Heart right ventricle (tissue), 16 donors: ENCODE measurements around the gene POLE2. TPM values are rescaled to one million over a fixed set of nuclear protein-coding genes. Genes with fewer than 3 reads are reported as not detected.

Experiments
- ATAC-seq, 8 donors: fragments of 200-7000 bp; cut with Tn5 transposase; one replicate each; pipeline ENCODE4 v1.9.1; 2020; ENCODE audit warnings: mild to moderate bottlenecking in 8 of 8, moderate library complexity in 8 of 8, moderate number of reproducible peaks in 1 of 8
- DNase-seq, 2 donors: peaks; one replicate each; pipeline ENCODE4 v3.0.0-alpha.2; 2020
- H3K27ac ChIP-seq, 10 donors: fragments of 200-600 bp; sonication (generic) in 2 of 10; one replicate each; pipeline versions ENCODE4 v1.5.0 to v1.8.0; 2020 to 2022; ENCODE audit warnings: mild to moderate bottlenecking in 3 of 10
- H3K27me3 ChIP-seq, 7 donors: fragments of 200-600 bp; one replicate each; pipeline ENCODE4 v1.8.0; 2021 to 2022; ENCODE audit warnings: mild to moderate bottlenecking in 2 of 7
- H3K36me3 ChIP-seq, 9 donors: fragments of 200-600 bp; sonication (generic) in 1 of 9; one replicate each; pipeline versions ENCODE4 v1.5.0 to v1.8.0; 2020 to 2022; ENCODE audit warnings: mild to moderate bottlenecking in 2 of 9
- H3K4me1 ChIP-seq, 9 donors: fragments of 200-600 bp; sonication (generic) in 1 of 9; one replicate each; pipeline versions ENCODE4 v1.5.0 to v1.8.0; 2020 to 2022; ENCODE audit warnings: mild to moderate bottlenecking in 4 of 9
- H3K4me3 ChIP-seq, 10 donors: fragments of 200-600 bp; sonication (generic) in 2 of 10; one replicate each; pipeline versions ENCODE4 v1.5.0 to v1.8.0; 2020 to 2022; ENCODE audit warnings: mild to moderate bottlenecking in 7 of 10, moderate library complexity in 2 of 10
- H3K9me3 ChIP-seq, 11 donors: fragments of 200-600 bp in 10 of 11; sonication (generic) in 2 of 11; one replicate each; pipeline versions ENCODE4 v1.5.0 to v1.8.0; 2013 to 2022; ENCODE audit warnings: mild to moderate bottlenecking in 2 of 11, control low read depth in 1 of 11, moderate library complexity in 1 of 11
- CTCF ChIP-seq, 9 donors: fragments of 200-600 bp; sonication (generic) in 2 of 9; IDR thresholded peaks; one replicate each; pipeline versions ENCODE4 v1.5.0 to v1.8.0; 2021 to 2022; ENCODE audit warnings: antibody characterized with exemption in 9 of 9, mild to moderate bottlenecking in 5 of 9, moderate library complexity in 1 of 9
- WGBS, 2 donors: extraction: QIAGEN DNeasy Blood & Tissue Kit; methylation state at CpG; one replicate each; pipeline ENCODE4 v1.1.7; 2013; ENCODE audit warnings: inconsistent platforms in 1 of 2; 5-methylcytosine and 5-hydroxymethylcytosine counted together
- intact Hi-C, 10 donors: fragments of 100-400 bp; cut with DNase I; formaldehyde crosslinking; loops; one replicate each; pipeline versions ENCODE4 v1.11.1 to v1.14.2; 2022
- polyA plus RNA-seq, 2 donors: library from polyadenylated mRNA; stranded (reverse); fragments of 200-250 nt; gene quantifications; one replicate each; pipeline ENCODE4 v1.2.3, GENCODE V29; 2013
- total RNA-seq, 10 donors: library from RNA; stranded (reverse); fragmentation: NEBNext Ultra II Directional in 3 of 10; extraction: Animal tissue kit (Norgen Biotek cat#: 25700) in 3 of 10; gene quantifications; one replicate each; pipeline versions ENCODE4 v1.2.1 to v1.2.4, GENCODE V29; 2021 to 2023
- donor health status: Arrhythmogenic right ventricular cardiomyopathy.
- donor health status: ischemic (EF 13 %, LVEDD 7.1; RV severe dilation, severe dysfunction).
- donor health status: healthy with polysubstance abuse.
- donor health status: DM: no; HTN: yes; CAD: no.
- donor health status: DM: no; HTN: no; CAD: no.
- donor health status: ischemic (EF 25% LVEDD 6.9; RV normal size, moderate dysfunction).
- donor health status: ischemic (EF 25% LVEDD 5.7; RV mildly dilated, moderate dysfunction).
- donor health status: healthy.
- donor health status: DM: yes; HTN: yes; CAD: no.
- donor health status: Ischemic cardiomyopathy.
- donor health status: ischemic (EF 35%, LVEDD 5.7; RV mildly dilated, moderate dysfunction).
- donor health status: nonischemic (EF 11% LVEDD 7.7; RV severe dilation, severe dysfunction).
- donor health status: DM: yes; HTN: yes; CAD: no.
- donor health status: PGD.
- donor health status: ischemic (EF 29% LVEDD 5.4; RV normal size, mild dysfunction).
- donor health status: nonischemic (EF 23%, LVEDD 6.1; RV moderate dilation, normal function).

Gene POLE2
- total and polyA plus RNA-seq, 12 donors = 0.25 to 2.0 (median 0.77) TPM

GRCh38 chr14:49607583-49607982 is 80.4 kb downstream of the POLE2 start:
- Histone ChIP-seq H3K27ac (no peak overlapping the region), H3K4me3 (no peak overlapping the region), H3K9me3 (no peaks in the 10 kb centered on the region), H3K27me3 (no peaks in the 10 kb centered on the region), H3K36me3 (peaks cover 0 to 50% (median 0%) of the 10 kb centered on the region in 9 donors), H3K4me1 (no peaks in the 10 kb centered on the region)
- DNase-seq (no peak), ATAC-seq (no peak)
- intact Hi-C loops = no loop called here
- 87 to 96% methylated on average over 6 of the region's 6 CpGs for WGBS, 2 donors
- no peak for TF ChIP-seq CTCF (IDR thresholded peaks at IDR 0.05)

- Histone ChIP-seq H3K4me1 (peaks cover 5 to 41% (median 21%) of the 10 kb centered on the region in 9 donors), H3K27me3 (no peaks in the 10 kb centered on the region), H3K9me3 (no peaks in the 10 kb centered on the region), H3K36me3 (peaks cover 0 to 11% (median 0%) of the 10 kb centered on the region in 9 donors), H3K27ac (peak within 1 kb of the TSS; percentile 85 to 99 (median 94)), H3K4me3 (peak within 1 kb of the TSS; percentile 51 to 94 (median 84))
- peak; percentile 86 to 89 for DNase-seq
- TF ChIP-seq CTCF (IDR thresholded peaks at IDR 0.05) = peak in 2 of 9 donors; percentile 4 to 26
- ATAC-seq = peak; percentile 89 to 94 (median 92)
- WGBS, 2 donors = 0% methylated on average over 75 to 77 of the region's 77 CpGs
- intact Hi-C loops = no loop called here
These were observed 89.3 kb downstream of the POLE2 start, which contains the start of gene LRR1 for GRCh38 chr14:49598485-49599300. TSS of gene LRR1 (plus strand) at chr14:49598940. CDS start at chr14:49599021, 81 bp downstream.

DNA sequence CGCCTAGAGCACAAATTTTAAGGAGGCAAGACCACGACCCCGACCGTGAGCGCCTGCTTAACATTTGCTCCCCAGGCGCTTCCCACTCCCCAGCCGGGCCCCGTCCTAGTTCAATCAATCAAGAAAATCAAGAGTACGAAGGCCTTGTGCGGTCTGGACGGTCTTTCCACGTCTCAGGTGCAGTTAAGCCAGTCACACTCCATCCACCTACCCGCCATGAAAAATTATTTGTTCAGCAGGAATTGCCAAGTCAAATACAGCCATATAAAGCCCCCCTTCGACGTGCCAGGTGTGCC is 89.9 kb downstream of the POLE2 start:
- Histone ChIP-seq H3K4me3 (peak overlapping the region; percentile 51 to 94 (median 84)), H3K27me3 (no peaks in the 10 kb centered on the region), H3K4me1 (peaks cover 5 to 41% (median 21%) of the 10 kb centered on the region in 9 donors), H3K9me3 (no peaks in the 10 kb centered on the region), H3K36me3 (peaks cover 0 to 9% (median 0%) of the 10 kb centered on the region in 9 donors), H3K27ac (peak overlapping the region; percentile 85 to 99 (median 94))
- WGBS, 2 donors = 1% methylated on average over 15 of the region's 15 CpGs
- TF ChIP-seq CTCF (IDR thresholded peaks at IDR 0.05) = no peak
- intact Hi-C loops = no loop called here
- DNase-seq (no peak), ATAC-seq (peak; percentile 19 to 45 (median 36))

- ATAC-seq = peak in 3 of 8 donors; percentile 13 to 49 (median 14)
- H3K4me1 ChIP-seq = peaks cover 5 to 32% (median 21%) of the 10 kb centered on the region in 9 donors
- 7 to 19% methylated on average over 4 of the region's 4 CpGs for whole genome bisulfite sequencing, 2 donors
- no peaks in the 10 kb centered on the region for H3K36me3 ChIP-seq
- intact Hi-C loops = no loop called here
- H3K4me3 ChIP-seq = peak overlapping the region in 1 of 10 donors; percentile 6
- no peaks in the 10 kb centered on the region for H3K27me3 ChIP-seq
- no peak for DNase-seq
- no peaks in the 10 kb centered on the region for H3K9me3 ChIP-seq
- TF ChIP-seq CTCF (IDR thresholded peaks at IDR 0.05) = no peak
- H3K27ac ChIP-seq = peak overlapping the region in 6 of 10 donors; percentile 16 to 65 (median 36)
These were observed 93.5 kb downstream of the POLE2 start for GRCh38 chr14:49594347-49595091.
